Measurements from ENCODE around the gene TGFBR1.

DNA sequence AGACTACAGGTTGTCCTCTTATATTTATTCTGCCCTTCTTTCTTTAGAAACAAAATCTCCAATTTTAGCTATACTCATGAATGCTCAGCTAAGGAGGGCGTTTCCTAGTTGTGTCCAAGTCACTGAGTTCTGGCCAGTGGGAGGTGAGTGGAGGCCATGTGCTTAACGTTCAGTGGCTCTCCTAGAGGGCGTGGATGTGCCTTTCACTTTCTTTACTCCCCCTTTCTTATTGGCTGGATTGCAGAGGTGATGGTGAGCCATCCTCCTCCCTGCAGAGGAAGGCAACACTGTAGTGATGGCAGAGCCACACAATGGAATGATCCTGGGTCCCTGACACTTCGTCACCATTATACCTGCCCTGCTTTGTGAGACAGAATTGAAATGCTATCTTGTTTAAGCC is 62.2 kb downstream of the TGFBR1 start:
- TF ChIP-seq, protein P1, sequence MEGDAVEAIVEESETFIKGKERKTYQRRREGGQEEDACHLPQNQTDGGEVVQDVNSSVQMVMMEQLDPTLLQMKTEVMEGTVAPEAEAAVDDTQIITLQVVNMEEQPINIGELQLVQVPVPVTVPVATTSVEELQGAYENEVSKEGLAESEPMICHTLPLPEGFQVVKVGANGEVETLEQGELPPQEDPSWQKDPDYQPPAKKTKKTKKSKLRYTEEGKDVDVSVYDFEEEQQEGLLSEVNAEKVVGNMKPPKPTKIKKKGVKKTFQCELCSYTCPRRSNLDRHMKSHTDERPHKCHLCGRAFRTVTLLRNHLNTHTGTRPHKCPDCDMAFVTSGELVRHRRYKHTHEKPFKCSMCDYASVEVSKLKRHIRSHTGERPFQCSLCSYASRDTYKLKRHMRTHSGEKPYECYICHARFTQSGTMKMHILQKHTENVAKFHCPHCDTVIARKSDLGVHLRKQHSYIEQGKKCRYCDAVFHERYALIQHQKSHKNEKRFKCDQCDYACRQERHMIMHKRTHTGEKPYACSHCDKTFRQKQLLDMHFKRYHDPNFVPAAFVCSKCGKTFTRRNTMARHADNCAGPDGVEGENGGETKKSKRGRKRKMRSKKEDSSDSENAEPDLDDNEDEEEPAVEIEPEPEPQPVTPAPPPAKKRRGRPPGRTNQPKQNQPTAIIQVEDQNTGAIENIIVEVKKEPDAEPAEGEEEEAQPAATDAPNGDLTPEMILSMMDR (conservative IDR thresholded peaks at IDR 0.05 in 1 of 2, IDR thresholded peaks at IDR 0.05 in 1 of 2; ENCODE audit: extremely low read depth in 1 of 2, insufficient read depth in 1 of 2, low read depth in 1 of 2, low read length in 2 of 2) = no peak
- TF ChIP-seq EZH2 (IDR thresholded peaks at IDR 0.05; ENCODE audit: borderline replicate concordance, low read length) = no peak
